Mucosa of descending colon (tissue), 3 donors: ENCODE data around the gene SMTNL2. TPM values are rescaled to one million over a fixed set of nuclear protein-coding genes. Genes with fewer than 3 reads are reported as not detected.

Experiments
- ATAC-seq: fragments of 200-7000 bp; cut with Tn5 transposase; one replicate; pipeline ENCODE4 v1.9.1; 2020; ENCODE audit warnings: mild to moderate bottlenecking, moderate library complexity
- DNase-seq, 3 donors: peaks; one replicate each; pipeline ENCODE4 v3.0.0-alpha.2; 2020
- H3K36me3 ChIP-seq: fragments of 200-600 bp; one replicate; pipeline ENCODE4 v1.8.0; 2021; ENCODE audit warnings: low read depth, mild to moderate bottlenecking
- H3K4me1 ChIP-seq: fragments of 200-600 bp; one replicate; pipeline ENCODE4 v1.8.0; 2021; ENCODE audit warnings: low read depth, mild to moderate bottlenecking
- H3K4me3 ChIP-seq: fragments of 200-600 bp; one replicate; pipeline ENCODE4 v1.8.0; 2021; ENCODE audit warnings: mild to moderate bottlenecking
- H3K9me3 ChIP-seq: fragments of 200-600 bp; one replicate; pipeline ENCODE4 v1.8.0; 2021; ENCODE audit warnings: mild to moderate bottlenecking
- intact Hi-C, 2 donors: fragments of 100-400 bp; cut with DNase I in 1 of 2; cut with micrococcal nuclease in 1 of 2; formaldehyde crosslinking; loops; one replicate each; pipeline versions ENCODE4 v1.11.0 to v1.11.1; 2022; cut with DNase I, micrococcal nuclease
- total RNA-seq, 3 donors: library from RNA; stranded (reverse); fragmentation: NEBNext Ultra II Directional in 2 of 3; extraction: Animal tissue kit (Norgen Biotek cat#: 25700) in 2 of 3; gene quantifications; one replicate each; pipeline versions ENCODE4 v1.2.1 to v1.2.4, GENCODE V29; 2021 to 2023
- TF ChIP-seq, protein P1 (sequence below): fragments of 200-600 bp; IDR thresholded peaks from one replicate; pipeline ENCODE4 v1.8.0; 2022; ENCODE audit warnings: antibody characterized with exemption, mild to moderate bottlenecking
- donor health status: DM: no; HTN: no; CAD: no; lungs with moderate emphysema.
- donor health status: DM: no; HTN: no; CAD: no.
- donor health status: DM: no; HTN: yes; CAD: no.

SMTNL2 gene
- total RNA-seq, 3 donors from 2014 or later: 0.12 to 1.5 (median 1.1) TPM

DNA sequence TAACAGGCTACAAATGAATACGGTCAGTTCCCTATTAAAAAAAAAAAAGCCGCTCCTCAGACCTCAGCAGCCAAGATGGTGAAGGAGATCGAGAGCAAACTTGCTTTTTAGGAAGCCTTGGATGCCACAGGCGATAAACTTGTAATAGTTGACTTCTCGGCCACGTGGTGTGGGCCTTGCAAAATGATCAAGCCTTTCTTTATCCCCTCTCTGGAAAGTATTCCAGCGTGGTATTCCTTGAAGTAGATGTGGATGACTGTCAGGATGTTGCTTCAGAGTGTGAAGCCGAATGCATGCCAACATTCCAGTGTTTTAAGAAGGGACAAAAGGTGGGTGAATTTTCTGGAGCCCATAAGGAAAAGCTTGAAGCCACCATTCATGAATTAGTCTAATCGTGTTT, 12.2 kb upstream of the SMTNL2 start:
- TF ChIP-seq, protein P1, sequence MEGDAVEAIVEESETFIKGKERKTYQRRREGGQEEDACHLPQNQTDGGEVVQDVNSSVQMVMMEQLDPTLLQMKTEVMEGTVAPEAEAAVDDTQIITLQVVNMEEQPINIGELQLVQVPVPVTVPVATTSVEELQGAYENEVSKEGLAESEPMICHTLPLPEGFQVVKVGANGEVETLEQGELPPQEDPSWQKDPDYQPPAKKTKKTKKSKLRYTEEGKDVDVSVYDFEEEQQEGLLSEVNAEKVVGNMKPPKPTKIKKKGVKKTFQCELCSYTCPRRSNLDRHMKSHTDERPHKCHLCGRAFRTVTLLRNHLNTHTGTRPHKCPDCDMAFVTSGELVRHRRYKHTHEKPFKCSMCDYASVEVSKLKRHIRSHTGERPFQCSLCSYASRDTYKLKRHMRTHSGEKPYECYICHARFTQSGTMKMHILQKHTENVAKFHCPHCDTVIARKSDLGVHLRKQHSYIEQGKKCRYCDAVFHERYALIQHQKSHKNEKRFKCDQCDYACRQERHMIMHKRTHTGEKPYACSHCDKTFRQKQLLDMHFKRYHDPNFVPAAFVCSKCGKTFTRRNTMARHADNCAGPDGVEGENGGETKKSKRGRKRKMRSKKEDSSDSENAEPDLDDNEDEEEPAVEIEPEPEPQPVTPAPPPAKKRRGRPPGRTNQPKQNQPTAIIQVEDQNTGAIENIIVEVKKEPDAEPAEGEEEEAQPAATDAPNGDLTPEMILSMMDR: no peak
- DNase-seq (no peak), ATAC-seq (no peak)
- Histone ChIP-seq H3K4me1 (no peaks in the 10 kb centered on the region), H3K36me3 (no peaks in the 10 kb centered on the region), H3K9me3 (no peaks in the 10 kb centered on the region), H3K4me3 (no peak overlapping the region)
- intact Hi-C loops: no loop called here

DNA sequence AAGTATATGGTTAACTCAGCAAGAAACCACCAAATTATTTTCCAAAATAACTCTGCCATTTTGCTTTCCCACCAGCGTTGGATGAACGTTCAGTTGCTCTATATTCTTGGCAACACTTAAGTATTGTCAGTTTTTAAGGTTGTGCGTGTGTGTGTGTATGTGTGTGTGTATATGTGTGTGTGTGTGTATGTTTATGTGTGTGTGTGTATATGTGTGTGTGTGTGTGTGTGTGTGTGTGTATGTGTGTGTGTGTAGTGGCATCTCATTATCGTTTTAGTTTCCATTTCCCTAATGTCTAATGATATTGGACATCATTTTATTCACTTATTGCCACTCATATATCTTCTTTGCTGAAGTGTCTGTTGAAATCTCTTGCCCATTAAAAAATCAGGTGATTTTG, 11.2 kb upstream of the SMTNL2 start:
- H3K9me3 ChIP-seq: no peaks in the 10 kb centered on the region
- intact Hi-C loops: no loop called here
- no peaks in the 10 kb centered on the region for H3K4me1 ChIP-seq
- ATAC-seq (no peak), DNase-seq (no peak)
- H3K36me3 ChIP-seq: no peaks in the 10 kb centered on the region
- H3K4me3 ChIP-seq: no peak overlapping the region
- TF ChIP-seq, protein P1: no peak

- Histone ChIP-seq H3K4me3 (no peak overlapping the region), H3K36me3 (no peaks in the 10 kb centered on the region), H3K9me3 (no peaks in the 10 kb centered on the region), H3K4me1 (no peaks in the 10 kb centered on the region)
- DNase-seq: peak in 2 of 3 donors; percentile 14 to 27
- no peak for ATAC-seq
- TF ChIP-seq, protein P1: no peak
- intact Hi-C loops: no loop called here
These were observed 10.7 kb upstream of the SMTNL2 start for GRCh38 chr17:4573669-4574068.

DNA sequence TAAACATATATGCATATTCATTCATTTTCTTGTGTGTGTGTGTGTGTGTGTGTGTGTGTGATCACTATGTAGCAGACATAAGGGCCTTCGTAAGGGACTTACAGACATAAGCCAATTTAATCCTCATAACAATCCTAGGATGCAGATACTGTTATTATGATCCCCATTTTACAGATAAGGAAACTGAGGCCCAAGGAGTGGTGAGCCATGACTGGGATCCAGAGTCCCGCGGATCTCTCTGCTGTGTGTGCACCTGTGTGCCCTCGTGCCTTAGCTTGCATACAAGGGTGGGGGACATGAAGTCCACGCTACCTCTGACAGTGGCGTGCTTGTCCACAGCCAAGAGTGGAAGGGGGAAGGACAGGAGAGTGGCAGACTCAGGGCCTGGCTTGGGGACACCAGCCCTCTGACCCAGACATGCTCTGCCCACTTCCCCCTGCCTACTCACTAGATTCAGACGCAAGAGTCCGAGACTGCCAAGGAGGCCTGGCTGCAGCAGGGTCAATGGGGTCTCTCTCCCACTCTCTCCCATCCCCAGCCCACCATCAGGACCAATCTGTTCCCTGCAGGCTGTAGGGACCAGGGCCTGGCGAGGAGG, 9.8 kb upstream of the SMTNL2 start:
- Histone ChIP-seq H3K4me3 (no peak overlapping the region), H3K9me3 (no peaks in the 10 kb centered on the region), H3K4me1 (no peaks in the 10 kb centered on the region), H3K36me3 (no peaks in the 10 kb centered on the region)
- intact Hi-C loops: no loop called here
- ATAC-seq (no peak), DNase-seq (no peak)
- TF ChIP-seq, protein P1: no peak

GRCh38 chr17:4576161-4576558, 8.2 kb upstream of the SMTNL2 start:
- TF ChIP-seq, protein P1: no peak
- ATAC-seq (no peak), DNase-seq (no peak)
- Histone ChIP-seq H3K4me1 (no peaks in the 10 kb centered on the region), H3K9me3 (no peaks in the 10 kb centered on the region), H3K4me3 (no peak overlapping the region), H3K36me3 (no peaks in the 10 kb centered on the region)
- intact Hi-C loops: no loop called here
